Right atrium auricular region (tissue), 2 donors: ENCODE data around the gene GINS2. TPM values are rescaled to one million over a fixed set of nuclear protein-coding genes. Genes with fewer than 3 reads are reported as not detected.

ENCODE experiments used
- DNase-seq: peaks from one replicate; pipeline ENCODE4 v3.0.0-alpha.2; 2019; ENCODE audit warnings: low spot score
- H3K27ac ChIP-seq, 2 donors: fragments of 200-600 bp; sonication (generic); 1 replicate in 1 of 2; 2 replicates in 1 of 2; pipeline ENCODE4 v1.5.1; 2016 to 2019
- H3K27me3 ChIP-seq, 2 donors: fragments of 200-600 bp; sonication (generic); one replicate each; pipeline versions ENCODE4 v1.5.1 to v1.6.0; 2017 to 2019
- H3K36me3 ChIP-seq: fragments of 200-600 bp; sonication (generic); one replicate; pipeline ENCODE4 v1.5.1; 2016
- H3K4me1 ChIP-seq, 2 donors: fragments of 200-600 bp; sonication (generic); one replicate each; pipeline versions ENCODE4 v1.5.1 to v1.6.0; 2017 to 2019
- H3K4me3 ChIP-seq, 2 donors: fragments of 200-600 bp; sonication (generic); 1 replicate in 1 of 2; 2 replicates in 1 of 2; pipeline ENCODE4 v1.5.1; 2017 to 2019; ENCODE audit warnings: mild to moderate bottlenecking in 1 of 2, moderate library complexity in 1 of 2
- H3K9me3 ChIP-seq, 2 donors: fragments of 200-600 bp; sonication (generic); one replicate each; pipeline ENCODE4 v1.5.1; 2019
- CTCF ChIP-seq, 2 donors: fragments of 200-600 bp; sonication (generic); IDR thresholded peaks; one replicate each; pipeline ENCODE4 v1.5.1; 2019; ENCODE audit warnings: antibody characterized with exemption in 2 of 2
- total RNA-seq, 2 donors: library from RNA; depleted of rRNA; stranded (reverse); fragments of >200 nt; gene quantifications; one replicate each; pipeline ENCODE4 v1.1.0, GENCODE V29; 2016

The GINS2 gene
- total RNA-seq, 2 donors from 2014 or later = 0.15 TPM; not detected in 1

GRCh38 chr16:85718682-85719081, 29.9 kb upstream of the GINS2 start:
- no peaks in the 10 kb centered on the region for H3K9me3 ChIP-seq
- DNase-seq = no peak
- H3K27me3 ChIP-seq = no peaks in the 10 kb centered on the region
- H3K4me3 ChIP-seq = no peak overlapping the region
- peak; percentile 16 to 57 for TF ChIP-seq CTCF (IDR thresholded peaks at IDR 0.05)
- no peaks in the 10 kb centered on the region for H3K4me1 ChIP-seq
- H3K36me3 ChIP-seq = no peaks in the 10 kb centered on the region
- no peak overlapping the region for H3K27ac ChIP-seq

GRCh38 chr16:85718153-85718477, 29.4 kb upstream of the GINS2 start:
- no peaks in the 10 kb centered on the region for H3K9me3 ChIP-seq
- H3K27ac ChIP-seq = no peak overlapping the region
- H3K27me3 ChIP-seq = no peaks in the 10 kb centered on the region
- H3K36me3 ChIP-seq = no peaks in the 10 kb centered on the region
- no peak for TF ChIP-seq CTCF (IDR thresholded peaks at IDR 0.05)
- no peak overlapping the region for H3K4me3 ChIP-seq
- DNase-seq = no peak
- H3K4me1 ChIP-seq = no peaks in the 10 kb centered on the region

- peak; percentile 74 for DNase-seq
- Histone ChIP-seq H3K27ac (no peak overlapping the region), H3K4me1 (no peaks in the 10 kb centered on the region)
These were observed 28.8 kb upstream of the GINS2 start for GRCh38 chr16:85717393-85718152.

GRCh38 chr16:85716680-85717038, 27.9 kb upstream of the GINS2 start:
- Histone ChIP-seq H3K9me3 (peaks cover 0 to 6% of the 10 kb centered on the region in 2 donors), H3K4me3 (no peak overlapping the region), H3K27me3 (no peaks in the 10 kb centered on the region), H3K27ac (no peak overlapping the region), H3K4me1 (no peaks in the 10 kb centered on the region), H3K36me3 (no peaks in the 10 kb centered on the region)
- no peak for TF ChIP-seq CTCF (IDR thresholded peaks at IDR 0.05)
- DNase-seq = no peak

More at GRCh38 chr16:85717393-85718152, 28.8 kb upstream of the GINS2 start:
- H3K9me3 ChIP-seq = no peaks in the 10 kb centered on the region
- no peak overlapping the region for H3K4me3 ChIP-seq
- peak; percentile 62 to 91 for TF ChIP-seq CTCF (IDR thresholded peaks at IDR 0.05)
- H3K36me3 ChIP-seq = no peaks in the 10 kb centered on the region
- H3K27me3 ChIP-seq = no peaks in the 10 kb centered on the region

- Histone ChIP-seq H3K27me3 (no peaks in the 10 kb centered on the region), H3K36me3 (no peaks in the 10 kb centered on the region), H3K9me3 (peaks cover 0 to 6% of the 10 kb centered on the region in 2 donors), H3K4me1 (no peaks in the 10 kb centered on the region), H3K27ac (no peak overlapping the region), H3K4me3 (no peak overlapping the region)
- DNase-seq = no peak
- TF ChIP-seq CTCF (IDR thresholded peaks at IDR 0.05) = no peak
These were observed 27.4 kb upstream of the GINS2 start for GRCh38 chr16:85716022-85716679.
